Fibroblast of skin of scalp (primary cell): Measurements from ENCODE around the gene ANGPTL8.
A peak's percentile ranks its signal among the peaks of the same experiment; 100 is the strongest.

ENCODE experiments used
- DNase-seq: peaks from one replicate; pipeline ENCODE4 v3.0.0-alpha.2; 2013

The ANGPTL8 gene

DNA sequence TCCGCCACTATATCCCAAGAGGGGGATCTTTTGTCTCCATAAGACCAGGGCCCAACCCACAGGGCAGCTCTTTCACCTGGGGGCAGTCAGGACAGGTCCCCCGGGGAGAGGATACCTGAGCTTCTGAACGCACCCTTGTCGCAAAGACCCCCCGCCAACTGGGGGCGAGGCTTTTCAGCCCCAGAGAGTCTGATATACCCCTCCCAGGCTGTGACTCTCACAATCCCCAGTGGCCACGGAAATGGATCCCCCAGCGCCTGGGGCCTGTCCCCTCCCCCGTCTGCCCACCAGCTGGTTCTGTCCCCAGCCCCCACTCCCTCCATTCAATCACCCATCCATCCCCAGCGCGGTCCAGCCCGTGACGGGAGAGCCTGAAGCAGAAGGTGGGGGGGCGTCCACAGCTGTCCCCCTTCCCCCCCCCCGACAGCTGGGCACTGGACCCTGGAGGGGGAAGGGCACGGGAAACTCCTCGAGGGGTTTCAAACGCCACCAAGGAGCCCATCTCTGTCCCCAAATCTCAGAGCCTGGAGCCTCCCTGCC is 22.1 kb downstream of the ANGPTL8 start:
- DNase-seq, result no peak

GRCh38 chr19:11261971-11262839 is 22.8 kb downstream of the ANGPTL8 start, which contains the start of gene DOCK6:
DOCK6 (minus strand) TSS chr19:11262524; CDS start chr19:11262440, 84 bp downstream.
- DNase-seq, result peak; percentile 33

DNA sequence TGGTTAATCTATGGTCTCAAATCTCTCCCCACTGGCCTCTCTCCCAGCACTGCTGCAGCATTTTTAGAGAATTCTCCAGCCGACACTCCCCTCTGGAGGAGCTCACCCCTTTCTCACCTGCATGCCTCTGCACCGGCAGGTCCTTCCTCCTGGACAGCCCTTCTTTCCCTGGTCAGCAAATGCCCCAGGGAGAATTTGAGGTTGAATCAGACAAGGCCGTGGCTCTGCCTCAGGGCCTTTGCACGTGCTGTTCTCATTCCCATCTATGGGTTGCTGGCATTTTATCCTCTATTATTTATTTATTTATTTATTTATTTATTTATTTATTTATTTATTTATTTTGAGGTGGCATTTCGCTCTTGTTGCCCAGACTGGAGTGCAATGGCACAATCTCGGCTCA is 24.3 kb downstream of the ANGPTL8 start:
- no peak for DNase-seq

- DNase-seq, result no peak
Measured at GRCh38 chr19:11264452-11265176, 25.2 kb downstream of the ANGPTL8 start.

GRCh38 chr19:11265177-11265784 is 25.9 kb downstream of the ANGPTL8 start:
- DNase-seq, result no peak

DNA sequence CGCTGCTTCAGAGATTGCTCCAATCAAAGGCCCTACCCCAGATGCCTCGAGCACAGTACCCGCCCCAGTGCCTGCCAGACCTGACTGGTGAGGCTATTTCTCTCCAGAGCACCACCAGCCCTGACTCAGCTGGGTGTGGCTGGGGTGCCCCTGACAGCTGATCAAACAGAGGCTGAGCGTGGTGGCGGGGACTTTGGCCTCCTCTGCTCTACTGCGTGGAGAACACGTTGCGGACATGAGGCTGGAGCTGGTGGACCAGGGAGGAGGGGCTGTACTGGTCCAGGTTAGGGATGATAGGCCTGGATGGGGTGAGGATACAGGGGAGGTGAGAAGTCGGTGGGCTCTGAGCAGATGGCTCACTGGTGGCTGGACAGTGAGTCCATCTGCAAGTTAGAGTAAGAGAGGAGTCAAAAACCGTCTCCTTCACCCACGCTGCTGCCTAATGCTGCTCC is 26.4 kb downstream of the ANGPTL8 start:
- no peak for DNase-seq

DNA sequence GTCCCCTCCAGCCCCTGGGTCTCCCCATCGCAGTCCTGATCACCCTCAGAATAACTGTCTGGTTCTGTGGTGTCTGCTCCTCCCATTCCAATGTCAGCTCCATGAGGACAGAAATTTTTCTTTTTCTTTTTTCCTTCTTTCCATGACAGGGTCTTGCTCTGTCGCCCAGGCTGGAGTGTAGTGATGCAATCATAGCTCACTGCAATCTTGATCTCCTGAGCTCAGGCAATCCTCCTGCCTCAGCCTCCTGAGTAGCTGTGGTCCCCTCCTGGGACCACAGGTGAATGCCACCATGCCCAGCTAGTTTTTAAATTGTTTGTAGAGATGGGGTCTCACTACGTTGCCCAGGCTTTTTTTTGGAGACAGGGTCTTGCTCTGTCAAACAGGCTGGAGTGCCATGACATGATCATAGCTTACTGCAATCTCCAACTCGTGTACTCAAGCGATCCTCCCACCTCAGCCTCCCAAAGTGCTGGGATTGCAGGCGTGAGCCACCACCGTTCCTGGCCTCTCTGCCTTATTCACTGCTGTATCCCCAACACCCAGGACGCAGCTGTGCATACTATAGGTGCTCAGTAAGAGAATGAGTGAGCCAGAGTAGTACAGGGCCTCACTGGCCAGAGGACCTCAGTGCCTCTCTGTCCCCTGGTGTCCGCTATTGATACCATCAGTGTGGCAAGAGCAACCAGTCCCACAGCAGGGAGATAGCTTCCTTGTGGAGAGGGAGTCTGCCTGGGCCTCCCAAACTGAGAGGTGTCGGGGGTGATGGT is 28.1 kb downstream of the ANGPTL8 start:
- DNase-seq, result no peak

GRCh38 chr19:11268783-11269267 is 29.4 kb downstream of the ANGPTL8 start:
- DNase-seq, result peak; percentile 27

- no peak for DNase-seq
Measured at GRCh38 chr19:11269408-11269807, 30.0 kb downstream of the ANGPTL8 start.

GRCh38 chr19:11273296-11273695 is 33.9 kb downstream of the ANGPTL8 start:
- no peak for DNase-seq

DNA sequence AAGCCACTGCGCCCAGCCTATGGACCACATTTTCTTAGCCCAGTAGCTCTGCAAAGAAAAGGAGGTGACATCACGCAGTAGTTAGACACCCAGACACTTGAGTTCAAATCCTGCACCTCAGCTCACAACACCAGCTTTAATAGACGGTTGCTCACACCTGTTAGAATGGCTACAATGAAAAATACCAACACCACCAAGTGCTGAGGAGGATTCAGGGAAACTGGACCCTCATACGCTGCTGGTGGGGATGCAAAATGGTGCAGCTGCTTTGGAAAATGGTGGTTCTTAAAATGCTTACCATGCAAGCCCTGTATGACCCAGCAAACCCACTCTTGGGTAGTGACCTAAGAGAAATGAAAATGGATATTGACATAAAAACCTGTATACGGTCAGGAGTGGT is 34.6 kb downstream of the ANGPTL8 start:
- no peak for DNase-seq

DNA sequence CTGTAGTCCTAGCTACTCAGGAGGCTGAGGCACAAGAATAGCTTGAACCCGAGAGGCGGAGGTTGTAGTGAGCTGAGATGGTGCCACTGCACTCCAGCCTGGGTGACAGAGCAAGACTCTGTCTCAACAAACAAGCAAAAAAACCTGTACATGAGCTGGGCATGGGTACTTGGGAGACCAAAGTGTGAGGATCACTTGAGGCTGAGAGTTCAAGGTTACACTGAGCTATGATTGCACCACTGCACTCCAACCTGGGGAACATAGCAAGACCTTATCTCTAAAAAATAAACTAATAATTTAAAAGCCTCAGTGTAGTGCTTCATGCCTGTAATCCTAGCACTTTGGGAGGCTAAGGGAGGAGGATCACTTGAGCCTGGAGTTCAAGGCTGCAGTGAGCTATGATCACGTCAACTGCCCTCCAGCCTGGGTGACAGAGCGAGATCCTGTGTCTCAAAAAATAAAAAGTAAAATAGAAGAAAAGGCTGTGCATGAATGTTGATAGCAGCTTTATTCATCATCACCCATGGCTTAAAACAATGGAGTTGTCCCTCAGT is 35.2 kb downstream of the ANGPTL8 start:
- no peak for DNase-seq

DNA sequence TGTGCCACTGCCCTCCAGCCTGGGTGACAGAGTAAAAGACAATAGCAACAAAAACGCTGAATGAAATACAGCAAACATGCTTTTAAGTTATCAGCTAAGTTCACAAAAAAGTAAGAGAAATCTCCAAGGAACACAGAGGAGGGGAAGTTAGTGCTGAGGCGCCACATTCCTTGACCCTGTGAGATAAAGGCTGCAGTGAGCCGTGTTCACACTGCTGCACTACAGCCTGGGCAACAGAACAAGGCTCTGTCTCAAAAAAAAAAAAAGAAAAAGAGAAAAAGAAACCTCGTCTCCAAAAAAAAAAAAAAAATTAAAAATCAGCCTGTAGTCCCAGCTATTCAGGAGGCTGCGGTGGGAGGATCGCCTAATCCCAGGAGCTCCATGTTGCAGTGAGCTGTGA is 39.3 kb downstream of the ANGPTL8 start:
- no peak for DNase-seq

GRCh38 chr19:11279505-11280236 is 40.3 kb downstream of the ANGPTL8 start:
- DNase-seq, result no peak

GRCh38 chr19:11281356-11282049 is 42.1 kb downstream of the ANGPTL8 start:
- DNase-seq, result no peak

DNA sequence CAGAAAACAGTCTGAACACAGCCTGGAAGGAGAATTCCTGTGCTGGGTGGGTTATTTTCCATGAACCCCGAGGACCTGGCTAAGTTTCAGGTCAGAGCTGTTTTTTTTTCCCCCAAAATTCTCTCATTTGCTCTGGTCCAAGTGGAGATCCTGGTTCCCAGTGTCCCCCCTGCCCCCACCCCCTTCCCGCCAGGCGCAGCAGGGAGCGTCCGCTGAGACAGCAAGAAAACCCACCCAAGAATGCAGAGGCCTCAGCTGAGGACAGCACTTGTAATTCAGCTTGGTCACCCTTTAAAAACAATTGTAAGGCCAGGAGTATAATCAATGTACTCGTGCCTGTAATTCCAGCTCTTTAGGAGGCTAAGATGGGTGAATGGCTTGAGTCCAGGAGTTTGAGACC is 45.1 kb downstream of the ANGPTL8 start:
- DNase-seq, result peak; percentile 32

- DNase-seq, result peak; percentile 69
Measured at GRCh38 chr19:11286312-11286974, 47.0 kb downstream of the ANGPTL8 start.

DNA sequence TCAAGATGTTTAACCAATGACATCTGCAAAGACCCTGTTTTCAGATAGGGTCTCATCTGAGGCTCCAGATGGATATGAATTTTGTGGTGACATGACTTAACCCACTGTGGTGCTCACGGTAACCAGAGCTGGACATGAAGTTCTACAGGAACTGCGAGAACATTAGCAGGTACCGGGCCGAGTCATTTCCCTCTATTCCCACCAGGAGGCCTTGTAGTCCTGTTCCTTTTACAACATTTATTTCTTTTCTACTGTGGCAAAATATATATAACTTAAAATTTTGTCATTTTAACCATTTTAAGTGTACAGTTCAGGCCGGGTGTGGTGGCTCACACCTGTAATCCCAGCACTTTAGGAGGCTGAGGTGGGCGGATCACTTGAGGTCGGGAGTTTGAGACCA is 48.9 kb downstream of the ANGPTL8 start:
- DNase-seq, result no peak

DNA sequence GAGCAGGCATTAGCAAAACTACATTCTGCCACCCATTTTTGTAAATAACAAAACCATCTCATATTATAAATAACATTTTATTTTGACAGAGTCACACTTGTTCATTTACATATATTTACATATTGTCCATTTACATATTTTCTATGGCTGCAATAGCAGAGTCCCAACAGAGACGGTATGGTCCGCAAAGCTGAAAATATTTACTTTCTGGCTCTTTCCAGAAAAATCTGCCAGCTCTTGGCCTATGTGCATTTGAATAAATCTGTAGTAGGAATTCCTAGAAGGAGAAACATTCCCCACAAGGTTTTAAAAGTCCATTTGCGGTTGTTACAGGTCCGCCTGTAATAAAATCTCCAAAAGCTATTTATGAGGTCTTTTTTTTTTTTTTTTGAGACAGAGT is 50.8 kb downstream of the ANGPTL8 start:
- DNase-seq, result no peak

GRCh38 chr19:11291415-11291814 is 52.0 kb downstream of the ANGPTL8 start:
- DNase-seq, result no peak
